Heart left ventricle (tissue), 16 donors: ENCODE results near the gene PLEKHG4B. TPM values are rescaled to one million over a fixed set of nuclear protein-coding genes. Genes with fewer than 3 reads are reported as not detected.

Experiments used
- ATAC-seq, 4 donors: fragments of 200-7000 bp; cut with Tn5 transposase; one replicate each; pipeline ENCODE4 v1.9.1; 2020 to 2022; ENCODE audit warnings: moderate library complexity in 4 of 4, mild to moderate bottlenecking in 3 of 4, moderate number of reproducible peaks in 1 of 4
- DNase-seq, 5 donors: peaks; one replicate each; pipeline ENCODE4 v3.0.0-alpha.2; 2020
- H3K27ac ChIP-seq, 12 donors: fragments of 200-600 bp; sonication (generic) in 4 of 12; one replicate each; pipeline versions ENCODE4 v1.5.0 to v1.8.0; 2016 to 2022; ENCODE audit warnings: mild to moderate bottlenecking in 2 of 12
- H3K27me3 ChIP-seq, 9 donors: fragments of 200-600 bp; sonication (generic) in 2 of 9; one replicate each; pipeline versions ENCODE4 v1.5.1 to v1.8.0; 2016 to 2022; ENCODE audit warnings: mild to moderate bottlenecking in 3 of 9
- H3K36me3 ChIP-seq, 9 donors: fragments of 200-600 bp; sonication (generic) in 2 of 9; one replicate each; pipeline versions ENCODE4 v1.5.0 to v1.8.0; 2018 to 2022; ENCODE audit warnings: mild to moderate bottlenecking in 2 of 9
- H3K4me1 ChIP-seq, 12 donors: fragments of 200-600 bp; sonication (generic) in 4 of 12; one replicate each; pipeline versions ENCODE4 v1.5.0 to v1.8.0; 2016 to 2022; ENCODE audit warnings: mild to moderate bottlenecking in 3 of 12
- H3K4me3 ChIP-seq, 12 donors: fragments of 200-600 bp; sonication (generic) in 4 of 12; one replicate each; pipeline versions ENCODE4 v1.5.0 to v1.8.0; 2017 to 2022; ENCODE audit warnings: mild to moderate bottlenecking in 9 of 12, moderate library complexity in 4 of 12
- H3K9me3 ChIP-seq, 12 donors: fragments of 200-600 bp; sonication (generic) in 4 of 12; one replicate each; pipeline versions ENCODE4 v1.5.0 to v1.8.0; 2016 to 2022; ENCODE audit warnings: mild to moderate bottlenecking in 1 of 12
- POLR2A ChIP-seq, 2 donors: fragments of 450-650 bp; IDR thresholded peaks; one replicate each; pipeline ENCODE4 v1.6.1; 2017; ENCODE audit warnings: antibody characterized with exemption in 2 of 2, mild to moderate bottlenecking in 2 of 2, moderate library complexity in 2 of 2
- WGBS, 4 donors: extraction: QIAGEN DNeasy Blood & Tissue Kit in 2 of 4; methylation state at CpG; one replicate each; pipeline versions ENCODE4 v1.1.5 to v1.1.7; 2013 to 2018; 5-methylcytosine and 5-hydroxymethylcytosine counted together
- intact Hi-C, 10 donors: fragments of 100-400 bp; cut with DNase I; formaldehyde crosslinking; loops; one replicate each; pipeline versions ENCODE4 v1.11.1 to v1.14.2; 2022
- polyA plus RNA-seq, 2 donors: library from polyadenylated mRNA; stranded (reverse); fragments of 200-250 nt; gene quantifications; one replicate each; pipeline ENCODE4 v1.2.3, GENCODE V29; 2013
- total RNA-seq, 9 donors: library from RNA; depleted of rRNA in 2 of 9; stranded (reverse); fragments of >200 nt in 2 of 9; fragmentation: NEBNext Ultra II Directional in 3 of 9; extraction: Animal tissue kit (Norgen Biotek cat#: 25700) in 3 of 9; gene quantifications; one replicate each; pipeline versions ENCODE4 v1.1.0 to v1.2.4, GENCODE V29; 2016 to 2023
- TF ChIP-seq, protein P1 (sequence below), 12 donors: fragments of 200-600 bp; sonication (generic) in 4 of 12; IDR thresholded peaks; one replicate each; pipeline versions ENCODE4 v1.5.0 to v1.8.0; 2018 to 2022; ENCODE audit warnings: antibody characterized with exemption in 12 of 12, mild to moderate bottlenecking in 5 of 12
- donor health status: ischemic (EF 13 %, LVEDD 7.1; RV severe dilation, severe dysfunction).
- donor health status: healthy with polysubstance abuse.
- donor health status: DM: no; HTN: yes; CAD: no.
- donor health status: DM: no; HTN: no; CAD: no.
- donor health status: ischemic (EF 25% LVEDD 6.9; RV normal size, moderate dysfunction).
- donor health status: ischemic (EF 25% LVEDD 5.7; RV mildly dilated, moderate dysfunction).
- donor health status: healthy.
- donor health status: DM: yes; HTN: yes; CAD: no.
- donor health status: ischemic (EF 35%, LVEDD 5.7; RV mildly dilated, moderate dysfunction).
- donor health status: nonischemic (EF 11% LVEDD 7.7; RV severe dilation, severe dysfunction).
- donor health status: DM: yes; HTN: yes; CAD: no.
- donor health status: PGD.
- donor health status: ischemic (EF 29% LVEDD 5.4; RV normal size, mild dysfunction).
- donor health status: nonischemic (EF 23%, LVEDD 6.1; RV moderate dilation, normal function).

PLEKHG4B gene
- total and polyA plus RNA-seq, 11 donors: 0.03 to 0.34 (median 0.10) TPM; not detected in 7

DNA sequence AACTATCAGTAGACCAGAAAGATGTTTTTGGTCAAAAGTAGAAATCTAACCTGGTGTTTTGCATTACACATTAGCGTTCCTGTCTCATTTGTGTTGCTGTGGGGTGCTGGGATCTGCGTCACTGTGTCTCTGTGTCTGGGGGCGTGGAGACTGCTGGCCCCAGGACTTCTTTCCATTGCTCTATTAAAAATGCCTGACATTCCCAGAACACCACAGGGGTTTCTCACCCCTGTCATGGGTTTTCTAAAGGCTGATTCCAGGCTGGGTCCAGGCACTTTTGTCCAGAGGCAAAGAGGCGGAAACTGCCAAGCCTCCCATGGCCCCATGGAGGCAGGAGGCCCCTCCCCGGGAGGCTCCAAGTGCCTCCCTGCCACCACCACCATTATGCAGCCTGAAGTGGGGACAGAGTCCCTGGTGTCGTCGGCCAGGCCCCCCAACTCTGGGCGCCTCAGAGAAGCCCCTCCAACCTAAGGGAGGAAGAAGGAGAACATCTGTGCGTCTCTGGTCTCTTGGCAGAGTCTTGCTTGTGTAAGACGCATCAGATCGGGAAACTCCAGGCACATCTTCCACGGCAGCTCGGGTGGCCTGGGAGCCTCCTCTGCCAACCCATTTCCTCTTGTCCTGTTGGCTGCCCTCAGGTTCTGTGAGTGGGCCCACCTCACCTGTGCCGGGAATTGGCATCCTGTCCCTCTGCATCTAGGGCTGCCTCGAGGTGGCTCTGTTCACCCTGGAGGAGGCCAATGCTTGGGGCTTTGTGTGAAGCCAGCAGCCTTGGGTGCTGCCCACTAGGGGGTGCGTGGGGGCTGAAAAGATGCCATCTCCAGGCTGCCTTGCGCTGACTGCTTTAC is 13.8 kb upstream of the PLEKHG4B start:
- intact Hi-C loops: no loop called here
- Histone ChIP-seq H3K27ac (no peak overlapping the region), H3K4me3 (no peak overlapping the region), H3K9me3 (no peaks in the 10 kb centered on the region), H3K4me1 (peaks cover 0 to 5% (median 0%) of the 10 kb centered on the region in 12 donors), H3K36me3 (no peaks in the 10 kb centered on the region), H3K27me3 (peaks cover 0 to 39% (median 0%) of the 10 kb centered on the region in 9 donors)
- DNase-seq (peak in 2 of 5 donors; percentile 50 to 62), ATAC-seq (peak; percentile 72 to 91 (median 80))
- no peak for TF ChIP-seq POLR2A (IDR thresholded peaks at IDR 0.05)
- TF ChIP-seq, protein P1, sequence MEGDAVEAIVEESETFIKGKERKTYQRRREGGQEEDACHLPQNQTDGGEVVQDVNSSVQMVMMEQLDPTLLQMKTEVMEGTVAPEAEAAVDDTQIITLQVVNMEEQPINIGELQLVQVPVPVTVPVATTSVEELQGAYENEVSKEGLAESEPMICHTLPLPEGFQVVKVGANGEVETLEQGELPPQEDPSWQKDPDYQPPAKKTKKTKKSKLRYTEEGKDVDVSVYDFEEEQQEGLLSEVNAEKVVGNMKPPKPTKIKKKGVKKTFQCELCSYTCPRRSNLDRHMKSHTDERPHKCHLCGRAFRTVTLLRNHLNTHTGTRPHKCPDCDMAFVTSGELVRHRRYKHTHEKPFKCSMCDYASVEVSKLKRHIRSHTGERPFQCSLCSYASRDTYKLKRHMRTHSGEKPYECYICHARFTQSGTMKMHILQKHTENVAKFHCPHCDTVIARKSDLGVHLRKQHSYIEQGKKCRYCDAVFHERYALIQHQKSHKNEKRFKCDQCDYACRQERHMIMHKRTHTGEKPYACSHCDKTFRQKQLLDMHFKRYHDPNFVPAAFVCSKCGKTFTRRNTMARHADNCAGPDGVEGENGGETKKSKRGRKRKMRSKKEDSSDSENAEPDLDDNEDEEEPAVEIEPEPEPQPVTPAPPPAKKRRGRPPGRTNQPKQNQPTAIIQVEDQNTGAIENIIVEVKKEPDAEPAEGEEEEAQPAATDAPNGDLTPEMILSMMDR (IDR thresholded peaks at IDR 0.05): peak; percentile 15 to 55 (median 40)
- WGBS, 4 donors: 58 to 68% (median 65%) methylated on average over 16 to 17 of the region's 17 CpGs

GRCh38 chr5:78805-79149 is 13.2 kb upstream of the PLEKHG4B start:
- no peak for DNase-seq
- Histone ChIP-seq H3K4me3 (no peak overlapping the region), H3K27me3 (peaks cover 0 to 37% (median 0%) of the 10 kb centered on the region in 9 donors), H3K36me3 (no peaks in the 10 kb centered on the region), H3K27ac (no peak overlapping the region), H3K9me3 (no peaks in the 10 kb centered on the region), H3K4me1 (peaks cover 0 to 5% (median 0%) of the 10 kb centered on the region in 12 donors)
- intact Hi-C loops: no loop called here
- WGBS, 4 donors: 69 to 76% (median 71%) methylated on average over 2 of the region's 2 CpGs
- ATAC-seq: no peak
- no peak for TF ChIP-seq POLR2A (IDR thresholded peaks at IDR 0.05)
- TF ChIP-seq, protein P1 (IDR thresholded peaks at IDR 0.05): no peak

- ATAC-seq: no peak
- H3K4me3 ChIP-seq: no peak overlapping the region
- H3K4me1 ChIP-seq: peaks cover 0 to 5% (median 0%) of the 10 kb centered on the region in 12 donors
- no peak for DNase-seq
- H3K9me3 ChIP-seq: no peaks in the 10 kb centered on the region
- intact Hi-C loops: no loop called here
- TF ChIP-seq POLR2A (IDR thresholded peaks at IDR 0.05): no peak
- TF ChIP-seq, protein P1 (IDR thresholded peaks at IDR 0.05): no peak
- H3K27me3 ChIP-seq: peaks cover 0 to 32% (median 0%) of the 10 kb centered on the region in 9 donors
- 69 to 83% (median 82%) methylated on average over 10 of the region's 10 CpGs for WGBS, 4 donors
- H3K27ac ChIP-seq: no peak overlapping the region
- H3K36me3 ChIP-seq: no peaks in the 10 kb centered on the region
These were observed 12.7 kb upstream of the PLEKHG4B start for GRCh38 chr5:79263-79662.

- peaks cover 0 to 5% (median 0%) of the 10 kb centered on the region in 12 donors for H3K4me1 ChIP-seq
- H3K27me3 ChIP-seq: peaks cover 0 to 29% (median 0%) of the 10 kb centered on the region in 9 donors
- H3K27ac ChIP-seq: no peak overlapping the region
- H3K36me3 ChIP-seq: no peaks in the 10 kb centered on the region
- DNase-seq (no peak), ATAC-seq (no peak)
- WGBS, 4 donors: 83 to 91% (median 87%) methylated on average over 5 of the region's 5 CpGs
- TF ChIP-seq POLR2A (IDR thresholded peaks at IDR 0.05): no peak
- TF ChIP-seq, protein P1 (IDR thresholded peaks at IDR 0.05): no peak
- H3K4me3 ChIP-seq: no peak overlapping the region
- no peaks in the 10 kb centered on the region for H3K9me3 ChIP-seq
- intact Hi-C loops: no loop called here
These were observed 12.1 kb upstream of the PLEKHG4B start for GRCh38 chr5:79821-80220.
